Neural progenitor cell (in vitro differentiated cells): Measurements from ENCODE around the gene XYLT1. TPM values are rescaled to one million over a fixed set of nuclear protein-coding genes. Genes with fewer than 3 reads are reported as not detected.

ENCODE experiments used
- DNase-seq: peaks from one replicate; pipeline ENCODE4 v3.0.0-alpha.2; 2016; ENCODE audit warnings: low spot score
- H2AFZ ChIP-seq: fragments of 200-600 bp; sonication (generic); replicated peaks from 2 replicates; pipeline ENCODE4 v1.6.1; 2016; ENCODE audit warnings: antibody characterized with exemption
- H3F3A ChIP-seq: fragments of 200-600 bp; sonication (generic); 2 replicates; pipeline ENCODE4 v1.6.1; 2016; ENCODE audit warnings: antibody characterized with exemption, low read depth
- H3K27ac ChIP-seq: fragments of 200-600 bp; sonication (generic); 2 replicates; pipeline ENCODE4 v1.5.1; 2016; ENCODE audit warnings: mild to moderate bottlenecking
- H3K27me3 ChIP-seq: fragments of 200-600 bp; sonication (generic); 2 replicates; pipeline ENCODE4 v1.6.1; 2016; ENCODE audit warnings: mild to moderate bottlenecking, moderate library complexity
- H3K36me3 ChIP-seq: fragments of 200-600 bp; sonication (generic); 2 replicates; pipeline ENCODE4 v1.5.1; 2016
- H3K4me1 ChIP-seq: fragments of 200-600 bp; sonication (generic); 2 replicates; pipeline ENCODE4 v1.6.1; 2016; ENCODE audit warnings: mixed run types
- H3K4me2 ChIP-seq: fragments of 200-600 bp; sonication (generic); 2 replicates; pipeline ENCODE4 v1.6.1; 2016
- H3K4me3 ChIP-seq: fragments of 200-600 bp; sonication (generic); 2 replicates; pipeline ENCODE4 v1.5.1; 2016
- H3K79me2 ChIP-seq: fragments of 200-600 bp; sonication (generic); 2 replicates; pipeline ENCODE4 v1.6.1; 2016; ENCODE audit warnings: low read depth
- H3K9ac ChIP-seq: fragments of 200-600 bp; sonication (generic); 2 replicates; pipeline ENCODE4 v1.6.1; 2016
- H3K9me3 ChIP-seq: fragments of 200-600 bp; sonication (generic); 2 replicates; pipeline ENCODE4 v1.5.1; 2016; ENCODE audit warnings: low read depth
- H4K20me1 ChIP-seq: fragments of 200-600 bp; sonication (generic); 2 replicates; pipeline ENCODE4 v1.6.1; 2016; ENCODE audit warnings: low read depth
- H3K27ac Mint-ChIP-seq: 3 replicates; pipeline ENCODE4 v1.8.0; 2021; ENCODE audit warnings: mixed read lengths
- H3K27me3 Mint-ChIP-seq: 2 replicates; pipeline ENCODE4 v1.8.0; 2022; ENCODE audit warnings: low read depth, mild to moderate bottlenecking, inconsistent platforms, moderate library complexity, mixed read lengths; ENCODE audit not compliant: insufficient read depth
- H3K36me3 Mint-ChIP-seq: 3 replicates; pipeline ENCODE4 v1.8.0; 2021; ENCODE audit warnings: mixed read lengths
- H3K4me1 Mint-ChIP-seq: 3 replicates; pipeline ENCODE4 v1.8.0; 2021; ENCODE audit warnings: mixed read lengths
- H3K4me3 Mint-ChIP-seq: 3 replicates; pipeline ENCODE4 v1.8.0; 2021; ENCODE audit warnings: mild to moderate bottlenecking, moderate library complexity, mixed read lengths
- H3K9me3 Mint-ChIP-seq: 3 replicates; pipeline ENCODE4 v1.8.0; 2020; ENCODE audit warnings: mixed read lengths
- CTCF ChIP-seq: fragments of 200-600 bp; sonication (generic); IDR thresholded peaks from 2 replicates; pipeline ENCODE4 v1.5.1; 2017; ENCODE audit warnings: antibody characterized with exemption, mild to moderate bottlenecking
- EZH2 ChIP-seq: fragments of 200-600 bp; sonication (generic); IDR thresholded peaks from 2 replicates; pipeline ENCODE4 v1.6.1; 2017; ENCODE audit warnings: antibody characterized with exemption, mild to moderate bottlenecking, moderate library complexity
- EZH2phosphoT487 ChIP-seq: fragments of 200-600 bp; sonication (generic); IDR thresholded peaks from 2 replicates; pipeline ENCODE4 v1.6.1; 2017; ENCODE audit warnings: antibody characterized with exemption
- total RNA-seq: library from RNA; depleted of rRNA; stranded (reverse); fragments of >200 nt; gene quantifications from 2 replicates; pipeline ENCODE4 v1.2.3, GENCODE V29; 2015; ENCODE audit warnings: low replicate concordance

XYLT1 gene
- total RNA-seq, 1 donor from 2014 or later = 5.9 TPM

- H4K20me1 ChIP-seq = no peaks in the 10 kb centered on the region
- H3K4me3 ChIP-seq = no peak overlapping the region
- H2AFZ ChIP-seq = no peak overlapping the region
- no peaks in the 10 kb centered on the region for H3K27me3 ChIP-seq
- no peak for DNase-seq
- no peaks in the 10 kb centered on the region for H3K9me3 ChIP-seq
- Mint-ChIP-seq H3K4me3 (no peak overlapping the region), H3K4me1 (peaks cover 30% of the 10 kb centered on the region), H3K9me3 (no peaks in the 10 kb centered on the region), H3K27ac (peak overlapping the region; percentile 61), H3K27me3 (peaks cover 5% of the 10 kb centered on the region), H3K36me3 (no peaks in the 10 kb centered on the region)
- H3K27ac ChIP-seq = no peak overlapping the region
- no peak overlapping the region for H3K4me2 ChIP-seq
- no peak overlapping the region for H3K9ac ChIP-seq
- H3F3A ChIP-seq = peaks cover 6% of the 10 kb centered on the region
- H3K36me3 ChIP-seq = no peaks in the 10 kb centered on the region
- H3K79me2 ChIP-seq = no peaks in the 10 kb centered on the region
- TF ChIP-seq EZH2 = no peak
- TF ChIP-seq EZH2phosphoT487 = no peak
- no peak for TF ChIP-seq CTCF
- peaks cover 24% of the 10 kb centered on the region for H3K4me1 ChIP-seq
Observed at GRCh38 chr16:17104654-17105053, 366.1 kb downstream of the XYLT1 start.

- H3K9me3 Mint-ChIP-seq = no peaks in the 10 kb centered on the region
- Histone ChIP-seq H3K4me1 (peaks cover 24% of the 10 kb centered on the region), H4K20me1 (no peaks in the 10 kb centered on the region), H3K36me3 (no peaks in the 10 kb centered on the region), H3K4me3 (no peak overlapping the region), H3K27ac (no peak overlapping the region), H2AFZ (no peak overlapping the region), H3K79me2 (no peaks in the 10 kb centered on the region), H3K9ac (no peak overlapping the region), H3K9me3 (no peaks in the 10 kb centered on the region), H3K4me2 (no peak overlapping the region), H3K27me3 (no peaks in the 10 kb centered on the region), H3F3A (peaks cover 6% of the 10 kb centered on the region)
- DNase-seq = no peak
- H3K27me3 Mint-ChIP-seq = peaks cover 2% of the 10 kb centered on the region
- TF ChIP-seq EZH2phosphoT487 (no peak), CTCF (no peak), EZH2 (no peak)
- no peak overlapping the region for H3K4me3 Mint-ChIP-seq
- no peaks in the 10 kb centered on the region for H3K36me3 Mint-ChIP-seq
- H3K27ac Mint-ChIP-seq = no peak overlapping the region
- peaks cover 30% of the 10 kb centered on the region for H3K4me1 Mint-ChIP-seq
Observed at GRCh38 chr16:17103216-17103615, 367.5 kb downstream of the XYLT1 start.

GRCh38 chr16:17101646-17102045, 369.1 kb downstream of the XYLT1 start:
- Histone ChIP-seq H3F3A (peaks cover 6% of the 10 kb centered on the region), H4K20me1 (no peaks in the 10 kb centered on the region), H3K9ac (no peak overlapping the region), H3K36me3 (no peaks in the 10 kb centered on the region), H3K27ac (no peak overlapping the region), H3K4me2 (no peak overlapping the region), H3K4me1 (peaks cover 17% of the 10 kb centered on the region), H3K79me2 (no peaks in the 10 kb centered on the region), H3K4me3 (no peak overlapping the region), H2AFZ (no peak overlapping the region), H3K9me3 (no peaks in the 10 kb centered on the region), H3K27me3 (no peaks in the 10 kb centered on the region)
- peak; percentile 25 for DNase-seq
- no peaks in the 10 kb centered on the region for H3K9me3 Mint-ChIP-seq
- H3K4me1 Mint-ChIP-seq = peaks cover 21% of the 10 kb centered on the region
- H3K36me3 Mint-ChIP-seq = no peaks in the 10 kb centered on the region
- H3K27me3 Mint-ChIP-seq = peaks cover 4% of the 10 kb centered on the region
- TF ChIP-seq EZH2phosphoT487 (no peak), CTCF (no peak), EZH2 (no peak)
- no peak overlapping the region for H3K27ac Mint-ChIP-seq
- H3K4me3 Mint-ChIP-seq = no peak overlapping the region
